K562 (cell line): ENCODE results near the gene CHMP2A. TPM values are rescaled to one million over a fixed set of nuclear protein-coding genes. Genes with fewer than 3 reads are reported as not detected.
A peak's percentile ranks its signal among the peaks of the same experiment; 100 is the strongest.

Source experiments
- ARID3A ChIP-seq: IDR thresholded peaks from 2 replicates; pipeline ENCODE4 v1.6.1; 2012; ENCODE audit warnings: low read depth, low read length, improper control_type of control experiment, borderline replicate concordance
- ATF1 ChIP-seq, 2 experiments: fragments of 450-650 bp in 1 of 2; IDR thresholded peaks; 2 replicates each; pipeline ENCODE4 v1.6.1; 2016; ENCODE audit warnings: missing compliant biosample characterization in 1 of 2, missing genetic modification characterization in 1 of 2
- ATF4 ChIP-seq: fragments of 450-650 bp; formaldehyde crosslinking; IDR thresholded peaks from 2 replicates; pipeline ENCODE4 v1.4.0; 2022; ENCODE audit warnings: mild to moderate bottlenecking, moderate library complexity
- CBX2 ChIP-seq: fragments of 200-600 bp; sonication (generic); IDR thresholded peaks from one replicate; pipeline ENCODE4 v1.6.1; 2012; ENCODE audit warnings: mild to moderate bottlenecking, low read length, inconsistent platforms; ENCODE audit not compliant: insufficient read depth, poor library complexity, severe bottlenecking
- E2F5 ChIP-seq: sonication (generic); formaldehyde crosslinking; IDR thresholded peaks from 2 replicates; pipeline ENCODE4 v1.8.0; 2022; ENCODE audit warnings: mild to moderate bottlenecking, missing genetic modification reagents
- GTF2A2 ChIP-seq: IDR thresholded peaks from 2 replicates; pipeline ENCODE4 v1.6.1; 2016; ENCODE audit warnings: mild to moderate bottlenecking, missing genetic modification characterization, missing compliant biosample characterization
- IRF1 ChIP-seq: sonication (generic); formaldehyde crosslinking; IDR thresholded peaks from 2 replicates; pipeline ENCODE4 v1.8.0; 2022; ENCODE audit warnings: missing genetic modification reagents, mild to moderate bottlenecking, borderline replicate concordance
- JUNB ChIP-seq: fragments of 450-650 bp; formaldehyde crosslinking; conservative IDR thresholded peaks from 2 replicates; pipeline ENCODE4 v1.4.0; 2020; ENCODE audit warnings: mild to moderate bottlenecking
- POLR2A ChIP-seq: fragments of 450-650 bp; conservative IDR thresholded peaks from 2 replicates; pipeline ENCODE4 v1.6.1; 2016
- RFX1 ChIP-seq: fragments of 450-650 bp; IDR thresholded peaks from 2 replicates; pipeline ENCODE4 v1.6.1; 2016; ENCODE audit warnings: mild to moderate bottlenecking, moderate library complexity
- SFPQ ChIP-seq: fragments of 200-400 bp; formaldehyde crosslinking; IDR thresholded peaks from 2 replicates; pipeline ENCODE4 v1.6.1; 2017; ENCODE audit warnings: mild to moderate bottlenecking, low read depth, low read length, moderate library complexity
- SUPT5H ChIP-seq: fragments of 450-650 bp; IDR thresholded peaks from 2 replicates; pipeline ENCODE4 v1.6.1; 2016
- ZBTB33 ChIP-seq: sonication (generic); formaldehyde crosslinking; IDR thresholded peaks from 2 replicates; pipeline ENCODE4 v1.8.1; 2023; ENCODE audit warnings: mild to moderate bottlenecking, missing genetic modification reagents
- ZNF445 ChIP-seq: fragments of 250-450 bp; sonication (Bioruptor Pico); IDR thresholded peaks from 2 replicates; pipeline ENCODE4 v1.4.0; 2020; ENCODE audit warnings: low read depth, mild to moderate bottlenecking, moderate library complexity
- polyA plus RNA-seq, 8 experiments: library from polyadenylated mRNA; depleted of rRNA in 4 of 8; stranded (reverse) in 5 of 8; unstranded in 3 of 8; fragments of >200 nt; fragmentation: Nextera tagmentation in 2 of 8; fragmentation: Illumina TruSeq in 1 of 8; extraction: Ambion mirVana in 2 of 8; extraction: Trizol in 1 of 8; gene quantifications; 2 replicates each; pipeline versions ENCODE4 v1.2.1 to v1.2.3, GENCODE V29; 2011 to 2014; ENCODE audit warnings: inconsistent platforms in 1 of 8, missing spikeins in 1 of 8
- total RNA-seq, 7 experiments: library from RNA; depleted of rRNA in 6 of 7; stranded (reverse); fragments of >200 nt in 6 of 7; fragmentation: Illumina TruSeq in 2 of 7; extraction: Trizol in 2 of 7; gene quantifications; 2 replicates each; pipeline versions ENCODE4 v1.2.1 to v1.2.3, GENCODE V29; 2011 to 2021; ENCODE audit warnings: low replicate concordance in 1 of 7

Gene CHMP2A
- total and polyA plus RNA-seq, 9 of the 15 experiments (the other 6 are each of a cell fraction or from before 2014, with no cell fraction given) = 57.6 to 159 (median 87.2) TPM

- TF ChIP-seq E2F5 (CRISPR knock-in tag) (0 out of 2 replicates have a peak, but pooled peaks have one; percentile 17), JUNB (CRISPR knock-in tag) (no peak; the same call in 1 of the 2 replicates), IRF1 (CRISPR knock-in tag) (0 out of 2 replicates have a peak, but pooled peaks have one; percentile 65), RFX1 (no peak), ZNF445 (CRISPR knock-in tag) (peak; percentile 7; the same call in 1 of the 2 replicates), ATF1 (CRISPR knock-in tag; IDR thresholded peaks at IDR 0.05) (peak; percentile 59; the same call in 1 of the 2 replicates), ATF1 (tag; IDR thresholded peaks at IDR 0.05) (peak; percentile 95), ARID3A (no peak), ZBTB33 (CRISPR knock-in tag) (no peak; the same call in 1 of the 2 replicates), POLR2A (peak; percentile 90), SUPT5H (peak; percentile 89), GTF2A2 (tag) (no peak), CBX2 (no peak), ATF4 (CRISPR knock-in tag) (peak; percentile 61), SFPQ (no peak)
Measured at GRCh38 chr19:58554494-58555368, at the start of gene CHMP2A (continued).
